BLaER1 treated with 17β-estradiol and CSF1 and Interleukin-3, amounts not matched to agents 10 nM and 100 nM (cell line): ENCODE measurements around the gene NAA80.
"Not testable (repeated sequence)": the region's sequence is repeated elsewhere in the genome, so short reads cannot be mapped to it uniquely, and the experiment has no call there.

Experiments used
- H3K27ac ChIP-seq, 11 experiments: shearing (Covaris generic); formaldehyde crosslinking; 2 replicates each; pipeline ENCODE4 v1.8.1; 2022
- H3K27me3 ChIP-seq, 11 experiments: shearing (Covaris generic); formaldehyde crosslinking; 2 replicates each; pipeline ENCODE4 v1.8.1; 2022
- H3K36me3 ChIP-seq, 11 experiments: shearing (Covaris generic); formaldehyde crosslinking; 2 replicates each; pipeline ENCODE4 v1.8.1; 2022
- H3K4me1 ChIP-seq, 10 experiments: shearing (Covaris generic); formaldehyde crosslinking; 2 replicates each; pipeline ENCODE4 v1.8.1; 2022
- H3K4me2 ChIP-seq, 11 experiments: shearing (Covaris generic); formaldehyde crosslinking; 2 replicates each; pipeline ENCODE4 v1.8.1; 2022
- H3K4me3 ChIP-seq, 10 experiments: shearing (Covaris generic); formaldehyde crosslinking; 2 replicates each; pipeline ENCODE4 v1.8.1; 2022
- H3K9ac ChIP-seq, 11 experiments: shearing (Covaris generic); formaldehyde crosslinking; 2 replicates each; pipeline ENCODE4 v1.8.1; 2022
- H3K9me3 ChIP-seq, 11 experiments: shearing (Covaris generic); formaldehyde crosslinking; replicated peaks in 1 of 11; 2 replicates each; pipeline ENCODE4 v1.8.1; 2022
- H4K20me1 ChIP-seq, 11 experiments: shearing (Covaris generic); formaldehyde crosslinking; 2 replicates each; pipeline ENCODE4 v1.8.1; 2022
- Cebpa-rat ChIP-seq, 11 experiments: shearing (Covaris generic); IDR thresholded peaks; 2 replicates each; pipeline ENCODE4 v1.8.1; 2022

NAA80 gene

GRCh38 chr3:50287262-50287661 lies 11.9 kb downstream of the NAA80 start:
- no peak for TF ChIP-seq Cebpa-rat (IDR thresholded peaks at IDR 0.05)
- Histone ChIP-seq H3K9ac (0 out of 22 replicates have a peak overlapping the region, but pooled peaks of 1 of the 11 experiments have one; percentile 27), H3K4me3 (no peak overlapping the region), H3K9me3 (no peaks in the 10 kb centered on the region), H3K27ac (no peak overlapping the region), H3K4me1 (peaks cover 10 to 15% (median 13%) of the 10 kb centered on the region in 10 experiments), H3K36me3 (peaks cover 45 to 61% (median 56%) of the 10 kb centered on the region in 11 experiments), H3K4me2 (no peak overlapping the region), H3K27me3 (no peaks in the 10 kb centered on the region), H4K20me1 (peaks cover 0 to 62% (median 27%) of the 10 kb centered on the region in 11 experiments; a peak in 14 of 22 replicates)

DNA sequence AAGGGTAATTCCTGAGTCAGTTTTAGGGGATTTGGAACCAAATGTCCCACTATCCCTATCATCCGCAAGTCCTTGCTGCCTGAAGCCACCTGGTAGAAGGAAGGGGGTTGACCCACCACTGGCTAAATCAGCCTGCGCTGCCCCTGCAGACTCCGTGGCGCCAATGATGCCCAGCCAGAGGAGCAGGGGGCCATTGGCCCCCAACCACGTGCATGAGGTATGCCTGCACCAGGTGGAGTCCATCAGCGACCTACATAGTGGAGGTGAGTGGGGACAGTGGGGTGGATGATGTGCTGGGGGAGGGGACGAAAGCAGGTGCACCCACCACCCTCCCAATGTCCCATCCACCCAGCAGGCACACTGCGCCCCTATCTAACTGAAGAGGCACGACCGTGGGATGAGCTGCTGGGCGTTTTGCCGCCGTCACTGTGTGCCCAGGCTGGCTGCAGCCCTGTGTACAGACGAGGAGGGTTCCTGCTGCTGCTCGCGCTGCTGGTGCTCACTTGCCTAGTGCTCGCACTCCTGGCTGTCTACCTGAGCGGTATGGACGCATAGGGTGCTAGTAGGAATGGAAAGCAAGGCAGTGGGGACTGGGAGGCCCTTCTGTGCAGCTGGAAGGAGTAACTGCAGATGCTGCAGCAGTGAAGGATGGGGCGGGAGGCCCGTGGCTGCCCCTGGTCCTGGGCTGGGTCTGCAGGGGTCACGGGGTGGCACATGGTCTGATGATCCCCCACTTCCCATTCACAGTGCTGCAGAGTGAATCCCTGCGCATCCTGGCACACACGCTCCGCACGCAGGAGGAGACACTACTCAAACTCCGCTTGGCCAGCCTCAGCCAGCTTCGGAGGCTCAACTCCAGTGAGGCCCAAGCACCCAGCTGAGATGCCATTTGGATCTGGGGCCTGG lies 12.6 kb downstream of the NAA80 start:
- no peak overlapping the region for H3K4me3 ChIP-seq
- peaks cover 10 to 15% (median 13%) of the 10 kb centered on the region in 10 experiments for H3K4me1 ChIP-seq
- peaks cover 0 to 62% (median 27%) of the 10 kb centered on the region in 11 experiments; a peak in 14 of 22 replicates for H4K20me1 ChIP-seq
- no peak overlapping the region for H3K4me2 ChIP-seq
- no peak for TF ChIP-seq Cebpa-rat (IDR thresholded peaks at IDR 0.05)
- peaks cover 45 to 61% (median 56%) of the 10 kb centered on the region in 11 experiments for H3K36me3 ChIP-seq
- H3K27ac ChIP-seq: no peak overlapping the region
- no peaks in the 10 kb centered on the region for H3K9me3 ChIP-seq
- no peak overlapping the region for H3K9ac ChIP-seq
- no peaks in the 10 kb centered on the region for H3K27me3 ChIP-seq

DNA sequence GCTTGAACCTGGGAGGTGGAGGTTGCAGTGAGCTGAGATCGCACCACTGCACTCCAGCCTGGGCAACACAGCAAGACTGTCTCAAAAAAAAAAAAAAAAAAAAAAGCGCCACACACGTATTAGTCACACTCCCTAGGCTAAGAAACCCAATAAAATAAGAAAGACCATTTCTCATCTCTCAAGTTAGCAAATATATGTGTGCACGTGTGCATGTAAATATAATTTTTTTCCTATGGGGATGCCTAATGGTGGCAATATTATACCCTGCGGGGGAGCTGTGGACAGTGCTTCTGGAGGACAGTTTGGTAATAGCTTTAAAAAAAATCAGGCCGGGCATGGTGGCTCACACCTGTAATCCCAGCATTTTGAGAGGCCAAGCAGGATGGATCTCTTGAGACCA lies 15.1 kb downstream of the NAA80 start:
- H3K4me3 ChIP-seq, H3K9me3 ChIP-seq, H3K4me2 ChIP-seq, H3K9ac ChIP-seq, H3K4me1 ChIP-seq, H3K27ac ChIP-seq, H3K27me3 ChIP-seq: not testable (repeated sequence)
- Histone ChIP-seq H3K36me3 (peaks cover 30 to 44% (median 39%) of the 10 kb centered on the region in 11 experiments), H4K20me1 (peaks cover 0 to 44% (median 20%) of the 10 kb centered on the region in 11 experiments; a peak in 15 of 22 replicates)

DNA sequence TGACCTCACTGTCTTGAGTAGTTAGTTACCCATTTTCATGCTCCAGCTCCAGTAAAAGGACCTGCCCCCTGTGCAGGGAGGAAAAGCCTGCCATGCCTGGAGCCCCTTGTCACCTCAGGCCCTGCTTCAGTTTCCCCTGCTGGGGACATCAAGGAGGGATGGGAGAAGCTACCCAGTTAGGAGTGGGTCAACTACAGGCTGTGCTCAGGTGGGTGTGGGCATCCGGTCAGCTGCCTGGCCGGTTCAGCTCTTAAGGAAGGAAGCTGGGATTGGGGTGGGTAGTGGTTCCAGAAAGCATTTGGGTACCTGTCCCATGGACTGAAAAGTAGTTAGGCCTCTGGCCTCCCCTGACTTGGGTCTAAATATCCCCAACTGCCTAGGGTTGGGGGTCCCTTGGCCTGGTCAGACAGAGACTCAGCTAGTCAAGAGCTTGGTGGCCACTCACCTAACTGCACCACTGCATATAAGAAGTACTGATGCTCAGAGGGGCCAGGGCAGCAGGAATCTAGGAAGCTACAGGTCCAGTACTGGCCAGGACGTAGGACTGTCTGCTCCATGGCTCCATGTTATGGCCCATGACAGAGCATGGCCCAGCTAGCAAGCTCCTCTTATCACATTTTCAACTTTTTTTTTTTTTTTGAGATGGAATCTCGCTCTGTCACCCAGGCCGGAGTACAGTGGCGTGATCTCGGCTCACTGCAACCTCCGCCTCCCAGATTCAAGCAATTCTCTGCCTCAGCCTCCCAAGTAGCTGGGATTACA lies 19.8 kb downstream of the NAA80 start:
- Histone ChIP-seq H3K9ac (no peak overlapping the region), H3K27ac (no peak overlapping the region), H3K4me1 (peaks cover 7 to 26% (median 13%) of the 10 kb centered on the region in 10 experiments; a peak in 17 of 20 replicates), H4K20me1 (peaks cover 0 to 49% (median 26%) of the 10 kb centered on the region in 11 experiments; a peak in 14 of 22 replicates), H3K4me3 (no peak overlapping the region), H3K9me3 (no peaks in the 10 kb centered on the region), H3K36me3 (no peaks in the 10 kb centered on the region), H3K27me3 (peaks cover 48 to 55% (median 52%) of the 10 kb centered on the region in 11 experiments), H3K4me2 (no peak overlapping the region)
- no peak for TF ChIP-seq Cebpa-rat (IDR thresholded peaks at IDR 0.05)

DNA sequence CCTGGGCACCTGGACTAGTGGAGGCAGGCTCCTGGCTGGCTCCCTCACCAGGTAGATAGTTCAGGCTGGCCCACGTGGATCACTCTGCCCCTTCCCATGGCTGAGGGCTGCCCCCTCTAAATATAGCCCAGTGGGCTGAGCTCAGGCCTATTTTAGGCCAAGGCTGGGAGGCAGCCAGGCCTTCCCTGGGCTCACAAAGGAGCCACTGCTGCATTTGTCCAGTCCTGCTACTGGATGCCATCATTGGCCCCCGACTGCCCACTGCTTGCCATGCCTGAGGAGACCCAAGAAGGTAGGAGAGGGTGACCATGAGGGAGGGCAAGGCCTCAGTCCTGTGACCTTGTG lies 20.4 kb downstream of the NAA80 start, which contains the start of gene LSMEM2:
Gene LSMEM2 (plus strand): TSS at position 208 of the 345 bp plus-strand sequence. CDS start 27 bp downstream, at position 235.
- Histone ChIP-seq H3K4me2 (no peak within 1 kb of the TSS), H3K4me3 (no peak within 1 kb of the TSS), H3K9ac (no peak within 1 kb of the TSS), H4K20me1 (peaks cover 0 to 55% (median 31%) of the 10 kb centered on the region in 11 experiments; a peak in 14 of 22 replicates), H3K4me1 (peaks cover 7 to 29% (median 17%) of the 10 kb centered on the region in 10 experiments; a peak in 18 of 20 replicates), H3K36me3 (no peaks in the 10 kb centered on the region), H3K27ac (no peak within 1 kb of the TSS), H3K27me3 (peaks cover 54 to 60% (median 58%) of the 10 kb centered on the region in 11 experiments), H3K9me3 (no peaks in the 10 kb centered on the region)
- no peak for TF ChIP-seq Cebpa-rat (IDR thresholded peaks at IDR 0.05)

- H3K4me2 ChIP-seq: no peak overlapping the region
- no peak overlapping the region for H3K9ac ChIP-seq
- TF ChIP-seq Cebpa-rat (IDR thresholded peaks at IDR 0.05): no peak
- no peak overlapping the region for H3K4me3 ChIP-seq
- H3K9me3 ChIP-seq: no peaks in the 10 kb centered on the region
- peaks cover 59 to 66% (median 63%) of the 10 kb centered on the region in 11 experiments for H3K27me3 ChIP-seq
- peaks cover 7 to 34% (median 22%) of the 10 kb centered on the region in 10 experiments; a peak in 18 of 20 replicates for H3K4me1 ChIP-seq
- H3K27ac ChIP-seq: no peak overlapping the region
- no peaks in the 10 kb centered on the region for H3K36me3 ChIP-seq
- H4K20me1 ChIP-seq: peaks cover 0 to 60% (median 36%) of the 10 kb centered on the region in 11 experiments; a peak in 14 of 22 replicates
Measured at GRCh38 chr3:50278123-50278879, 20.9 kb downstream of the NAA80 start.

DNA sequence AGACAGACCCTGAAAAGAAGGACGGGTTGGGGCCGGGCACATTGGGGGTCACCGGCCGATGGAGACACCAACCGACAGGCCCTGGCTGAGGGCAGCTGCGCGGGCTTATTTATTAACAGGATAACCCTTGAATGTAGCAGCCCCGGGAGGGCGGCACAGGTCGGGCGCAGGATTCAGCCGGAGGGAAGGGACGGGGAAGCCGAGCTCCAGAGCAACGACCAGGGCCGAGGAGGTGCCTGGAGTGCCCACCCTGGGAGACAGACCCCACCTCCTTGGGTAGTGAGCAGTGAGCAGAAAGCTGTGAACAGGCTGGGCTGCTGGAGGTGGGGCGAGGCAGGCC lies 22.5 kb downstream of the NAA80 start:
- TF ChIP-seq Cebpa-rat (IDR thresholded peaks at IDR 0.05): no peak
- Histone ChIP-seq H3K27me3 (peaks cover 65 to 72% (median 68%) of the 10 kb centered on the region in 11 experiments), H3K9ac (no peak overlapping the region), H3K9me3 (no peaks in the 10 kb centered on the region), H3K4me2 (peak overlapping the region in 2 of 11 experiments; percentile 27 to 46; a peak in 1 of 22 replicates), H3K4me3 (no peak overlapping the region), H3K27ac (no peak overlapping the region), H3K36me3 (no peaks in the 10 kb centered on the region), H3K4me1 (peaks cover 7 to 38% (median 28%) of the 10 kb centered on the region in 10 experiments; a peak in 18 of 20 replicates), H4K20me1 (peaks cover 0 to 62% (median 36%) of the 10 kb centered on the region in 11 experiments; a peak in 14 of 22 replicates)

DNA sequence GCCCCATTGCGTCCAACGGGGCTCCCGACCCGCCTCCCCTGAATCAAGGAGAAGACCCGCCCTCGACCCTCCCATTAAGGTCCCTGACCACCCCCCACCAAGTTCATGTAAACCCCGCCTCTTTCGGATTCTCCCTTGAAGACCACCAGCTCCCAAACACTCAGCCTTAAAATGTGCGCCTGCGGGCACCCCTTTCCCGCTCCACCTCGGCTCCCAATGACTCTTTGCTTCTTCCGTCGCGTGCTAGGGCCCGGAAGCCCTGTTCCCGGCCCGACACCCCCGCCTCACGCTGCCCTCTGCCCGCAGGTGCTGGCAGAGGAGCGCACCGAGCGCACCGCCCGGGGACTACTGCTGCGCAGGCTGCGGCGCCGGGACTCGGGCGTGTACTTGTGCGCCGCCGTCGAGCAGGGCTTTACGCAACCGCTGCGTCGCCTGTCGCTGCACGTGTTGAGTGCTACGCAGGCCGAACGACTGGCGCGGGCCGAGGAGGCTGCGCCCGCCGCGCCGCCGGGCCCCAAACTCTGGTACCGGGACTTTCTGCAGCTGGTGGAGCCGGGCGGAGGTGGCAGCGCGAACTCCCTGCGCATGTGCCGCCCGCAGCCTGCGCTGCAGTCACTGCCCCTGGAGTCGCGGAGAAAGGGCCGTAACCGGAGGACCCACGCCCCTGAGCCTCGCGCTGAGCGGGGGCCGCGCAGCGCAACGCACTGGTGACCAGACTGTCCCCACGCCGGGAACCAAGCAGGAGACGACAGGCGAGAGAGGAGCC lies 23.0 kb downstream of the NAA80 start:
- no peak overlapping the region for H3K27ac ChIP-seq
- peak overlapping the region in 10 of 11 experiments; percentile 4 to 55 (median 48); a peak in 19 of 22 replicates for H3K4me2 ChIP-seq
- H4K20me1 ChIP-seq: peaks cover 0 to 62% (median 36%) of the 10 kb centered on the region in 11 experiments; a peak in 14 of 22 replicates
- peaks cover 7 to 38% (median 28%) of the 10 kb centered on the region in 10 experiments; a peak in 18 of 20 replicates for H3K4me1 ChIP-seq
- H3K36me3 ChIP-seq: no peaks in the 10 kb centered on the region
- peak overlapping the region in 5 of 10 experiments; percentile 13 to 31 (median 19); a peak in 5 of 20 replicates for H3K4me3 ChIP-seq
- TF ChIP-seq Cebpa-rat (IDR thresholded peaks at IDR 0.05): no peak
- H3K27me3 ChIP-seq: peaks cover 65 to 72% (median 68%) of the 10 kb centered on the region in 11 experiments
- no peak overlapping the region for H3K9ac ChIP-seq
- no peaks in the 10 kb centered on the region for H3K9me3 ChIP-seq
